ENCODE results near the gene TPSAB1.
"Not testable (repeated sequence)": the region's sequence is repeated elsewhere in the genome, so short reads cannot be mapped to it uniquely, and the experiment has no call there.

TPSAB1 gene

GRCh38 chr16:1240436-1240835 lies at the start of gene TPSAB1:
TSS of gene TPSAB1 (plus strand) at chr16:1240705. CDS start at chr16:1240939, 234 bp downstream.
- DNase-seq: not testable (repeated sequence)

GRCh38 chr16:1190789-1191188 lies 49.7 kb upstream of the TPSAB1 start:
- not testable (repeated sequence) for DNase-seq

GRCh38 chr16:1192384-1193073 lies 48.0 kb upstream of the TPSAB1 start:
- DNase-seq: no peak

GRCh38 chr16:1193143-1193824 lies 47.2 kb upstream of the TPSAB1 start:
- peak; percentile 81 for DNase-seq

GRCh38 chr16:1193825-1194581 lies 46.5 kb upstream of the TPSAB1 start:
- no peak for DNase-seq

GRCh38 chr16:1194665-1195392 lies 45.7 kb upstream of the TPSAB1 start:
- DNase-seq: no peak

- DNase-seq: no peak
Observed at GRCh38 chr16:1195393-1195666, 45.2 kb upstream of the TPSAB1 start.

GRCh38 chr16:1196494-1196893 lies 44.0 kb upstream of the TPSAB1 start:
- DNase-seq: no peak

GRCh38 chr16:1197237-1197866 lies 43.2 kb upstream of the TPSAB1 start:
- DNase-seq: peak; percentile 46

GRCh38 chr16:1198194-1198593 lies 42.3 kb upstream of the TPSAB1 start:
- DNase-seq: no peak

- not testable (repeated sequence) for DNase-seq
Observed at GRCh38 chr16:1198671-1199346, 41.7 kb upstream of the TPSAB1 start.

- no peak for DNase-seq
Observed at GRCh38 chr16:1199347-1200013, 41.0 kb upstream of the TPSAB1 start.

GRCh38 chr16:1200014-1200627 lies 40.4 kb upstream of the TPSAB1 start:
- DNase-seq: no peak

- no peak for DNase-seq
Observed at GRCh38 chr16:1201444-1201843, 39.1 kb upstream of the TPSAB1 start.

GRCh38 chr16:1202274-1202673 lies 38.2 kb upstream of the TPSAB1 start:
- DNase-seq: no peak

- no peak for DNase-seq
Observed at GRCh38 chr16:1204933-1205332, 35.6 kb upstream of the TPSAB1 start.

GRCh38 chr16:1206326-1206725 lies 34.2 kb upstream of the TPSAB1 start:
- DNase-seq: no peak

- DNase-seq: no peak
Observed at GRCh38 chr16:1206786-1207185, 33.7 kb upstream of the TPSAB1 start.

- DNase-seq: no peak
Observed at GRCh38 chr16:1208239-1208830, 32.2 kb upstream of the TPSAB1 start.

GRCh38 chr16:1209081-1209480 lies 31.4 kb upstream of the TPSAB1 start:
- no peak for DNase-seq

GRCh38 chr16:1210461-1210860 lies 30.0 kb upstream of the TPSAB1 start:
- no peak for DNase-seq
